Activated naive CD4-positive, alpha-beta T cell treated with anti-CD3 and anti-CD28 coated beads, Interleukin-2, amount 10 ng/mL, durations not matched to agents 7 days and 5 days (primary cell): ENCODE results near the gene C20orf144.

ENCODE experiments used
- CTCF ChIA-PET: fragments of 350-600 bp; sonication (Branson Sonifier 250); formaldehyde crosslinking; loops from one replicate; lab custom pipeline; 2021; ENCODE audit warnings: antibody characterized with exemption; lab: Charles Lee
- DNase-seq: peaks from one replicate; pipeline ENCODE4 v3.0.0-alpha.2; 2020
- H3K27ac Mint-ChIP-seq: one replicate; pipeline ENCODE4 v1.8.0; 2021; ENCODE audit warnings: mild to moderate bottlenecking, moderate library complexity, mixed read lengths
- H3K27me3 Mint-ChIP-seq: one replicate; pipeline ENCODE4 v1.8.0; 2021; ENCODE audit warnings: mild to moderate bottlenecking, mixed read lengths
- H3K36me3 Mint-ChIP-seq: one replicate; pipeline ENCODE4 v1.8.0; 2021; ENCODE audit warnings: mixed read lengths
- H3K4me1 Mint-ChIP-seq: one replicate; pipeline ENCODE4 v1.8.0; 2021; ENCODE audit warnings: mixed read lengths
- H3K4me3 Mint-ChIP-seq: one replicate; pipeline ENCODE4 v1.8.0; 2021; ENCODE audit warnings: mild to moderate bottlenecking, moderate library complexity, mixed read lengths
- H3K9me3 Mint-ChIP-seq: one replicate; pipeline ENCODE4 v1.8.0; 2021; ENCODE audit warnings: mixed read lengths

C20orf144 gene

GRCh38 chr20:33684533-33685327 is 22.6 kb downstream of the C20orf144 start:
- peaks cover 87% of the 10 kb centered on the region for H3K4me1 Mint-ChIP-seq
- H3K36me3 Mint-ChIP-seq, result peaks cover 29% of the 10 kb centered on the region
- H3K27me3 Mint-ChIP-seq, result no peaks in the 10 kb centered on the region
- peak overlapping the region; percentile 94 for H3K27ac Mint-ChIP-seq
- CTCF ChIA-PET, result interaction anchor here (0.8 to 1.5 kb wide), 4 partner anchors 12 to 135 kb away, joined by 3 read pairs; partner anchors contain the start of genes ACTL10 and PXMP4
- peak overlapping the region; percentile 89 for H3K4me3 Mint-ChIP-seq
- H3K9me3 Mint-ChIP-seq, result no peaks in the 10 kb centered on the region
- no peak for DNase-seq

GRCh38 chr20:33685328-33686099 is 23.4 kb downstream of the C20orf144 start:
- CTCF ChIA-PET, result interaction anchor here (1.0 to 1.5 kb wide), 3 partner anchors 13 to 34 kb away, joined by 3 read pairs; partner anchors contain the start of genes ACTL10 and PXMP4
- Mint-ChIP-seq H3K4me1 (peaks cover 87% of the 10 kb centered on the region), H3K27me3 (no peaks in the 10 kb centered on the region)

GRCh38 chr20:33686100-33686983 is 24.2 kb downstream of the C20orf144 start, which contains the start of gene E2F1:
Gene E2F1, minus strand, starts transcription at chr20:33686385. Its CDS starts 121 bp downstream, at chr20:33686264.
- Mint-ChIP-seq H3K27me3 (no peaks in the 10 kb centered on the region), H3K4me1 (peaks cover 87% of the 10 kb centered on the region), H3K27ac (peak within 1 kb of the TSS; percentile 94), H3K4me3 (peak within 1 kb of the TSS; percentile 89), H3K36me3 (peaks cover 20% of the 10 kb centered on the region), H3K9me3 (no peaks in the 10 kb centered on the region)
- CTCF ChIA-PET, result interaction anchor here (1.0 to 1.3 kb wide), 2 partner anchors 20 to 22 kb away, joined by 3 read pairs; partner anchors contain the start of gene ACTL10
- peak; percentile 96 for DNase-seq

More at GRCh38 chr20:33685328-33686099, 23.4 kb downstream of the C20orf144 start:
- Mint-ChIP-seq H3K4me3 (peak overlapping the region; percentile 89), H3K27ac (peak overlapping the region; percentile 94), H3K9me3 (no peaks in the 10 kb centered on the region), H3K36me3 (peaks cover 27% of the 10 kb centered on the region)
- DNase-seq, result peak; percentile 79

- DNase-seq, result no peak
- Mint-ChIP-seq H3K9me3 (no peaks in the 10 kb centered on the region), H3K27me3 (no peaks in the 10 kb centered on the region), H3K36me3 (peaks cover 15% of the 10 kb centered on the region), H3K4me3 (peak overlapping the region; percentile 64), H3K4me1 (peaks cover 85% of the 10 kb centered on the region), H3K27ac (peak overlapping the region; percentile 73)
- CTCF ChIA-PET, result interaction anchor here (0.7 to 1.3 kb wide), 2 partner anchors 12 to 22 kb away, joined by 3 read pairs; no protein-coding TSS in a partner anchor
Observed at GRCh38 chr20:33686984-33687366, 24.8 kb downstream of the C20orf144 start.

GRCh38 chr20:33687370-33687915 is 25.3 kb downstream of the C20orf144 start:
- no peaks in the 10 kb centered on the region for H3K27me3 Mint-ChIP-seq
- DNase-seq, result no peak
- CTCF ChIA-PET, result interaction anchor here (0.7 to 1.3 kb wide), 2 partner anchors 12 to 23 kb away, joined by 3 read pairs; no protein-coding TSS in a partner anchor
- H3K27ac Mint-ChIP-seq, result peak overlapping the region; percentile 73
- no peaks in the 10 kb centered on the region for H3K9me3 Mint-ChIP-seq
- H3K4me1 Mint-ChIP-seq, result peaks cover 83% of the 10 kb centered on the region
- H3K4me3 Mint-ChIP-seq, result no peak overlapping the region
- peaks cover 11% of the 10 kb centered on the region for H3K36me3 Mint-ChIP-seq

GRCh38 chr20:33687993-33688937 is 26.1 kb downstream of the C20orf144 start:
- Mint-ChIP-seq H3K4me1 (peaks cover 75% of the 10 kb centered on the region), H3K9me3 (no peaks in the 10 kb centered on the region), H3K27me3 (no peaks in the 10 kb centered on the region), H3K4me3 (no peak overlapping the region), H3K36me3 (peaks cover 6% of the 10 kb centered on the region), H3K27ac (peak overlapping the region; percentile 95)
- no peak for DNase-seq
- CTCF ChIA-PET, result interaction anchor here (1.3 kb wide), 1 partner anchor 24 kb away, joined by 3 read pairs; no protein-coding TSS in a partner anchor

GRCh38 chr20:33688938-33689424 is 26.9 kb downstream of the C20orf144 start:
- Mint-ChIP-seq H3K27me3 (no peaks in the 10 kb centered on the region), H3K9me3 (no peaks in the 10 kb centered on the region), H3K4me1 (peaks cover 72% of the 10 kb centered on the region), H3K36me3 (peaks cover 6% of the 10 kb centered on the region), H3K27ac (peak overlapping the region; percentile 95), H3K4me3 (no peak overlapping the region)
- DNase-seq, result no peak
- CTCF ChIA-PET, result interaction anchor here (2.0 kb wide), 1 partner anchor 21 kb away, joined by 6 read pairs; no protein-coding TSS in a partner anchor

GRCh38 chr20:33689493-33689892 is 27.4 kb downstream of the C20orf144 start:
- Mint-ChIP-seq H3K36me3 (peaks cover 6% of the 10 kb centered on the region), H3K4me3 (peak overlapping the region; percentile 57), H3K27me3 (no peaks in the 10 kb centered on the region), H3K4me1 (peaks cover 68% of the 10 kb centered on the region), H3K27ac (peak overlapping the region; percentile 95), H3K9me3 (no peaks in the 10 kb centered on the region)
- CTCF ChIA-PET, result interaction anchor here (0.8 to 2.0 kb wide), 3 partner anchors 11 to 238 kb away, joined by 4 to 6 read pairs (median 4); no protein-coding TSS in a partner anchor
- DNase-seq, result no peak

- Mint-ChIP-seq H3K27me3 (no peaks in the 10 kb centered on the region), H3K4me3 (peak overlapping the region; percentile 57), H3K36me3 (peaks cover 3% of the 10 kb centered on the region), H3K27ac (peak overlapping the region; percentile 95), H3K4me1 (peaks cover 64% of the 10 kb centered on the region), H3K9me3 (no peaks in the 10 kb centered on the region)
- CTCF ChIA-PET, result interaction anchor here (0.8 to 2.0 kb wide), 3 partner anchors 11 to 238 kb away, joined by 4 to 6 read pairs (median 4); no protein-coding TSS in a partner anchor
- peak; percentile 76 for DNase-seq
Observed at GRCh38 chr20:33689973-33690372, 27.8 kb downstream of the C20orf144 start.

- Mint-ChIP-seq H3K27me3 (peaks cover 7% of the 10 kb centered on the region), H3K36me3 (peaks cover under 1% of the 10 kb centered on the region), H3K9me3 (peaks cover under 1% of the 10 kb centered on the region), H3K27ac (no peak overlapping the region), H3K4me3 (no peak overlapping the region), H3K4me1 (peaks cover 40% of the 10 kb centered on the region)
- CTCF ChIA-PET, result interaction anchor here (0.5 kb wide), 1 partner anchor 13 kb away, joined by 3 read pairs; no protein-coding TSS in a partner anchor
- DNase-seq, result no peak
Observed at GRCh38 chr20:33693289-33693688, 31.2 kb downstream of the C20orf144 start.

GRCh38 chr20:33693741-33694638 is 31.9 kb downstream of the C20orf144 start:
- DNase-seq, result no peak
- CTCF ChIA-PET, result no interaction called here
- Mint-ChIP-seq H3K27ac (peak overlapping the region; percentile 70), H3K4me1 (peaks cover 33% of the 10 kb centered on the region), H3K36me3 (peaks cover 2% of the 10 kb centered on the region), H3K4me3 (no peak overlapping the region), H3K9me3 (peaks cover 2% of the 10 kb centered on the region), H3K27me3 (peaks cover 10% of the 10 kb centered on the region)
